PC-9 (cell line): ENCODE results near the gene REV3L. TPM values are rescaled to one million over a fixed set of nuclear protein-coding genes. Genes with fewer than 3 reads are reported as not detected.

Experiments
- BruUV-seq: library from RNA; stranded (reverse); fragments of 400-500 nt; replicated peaks from 2 replicates; lab custom pipeline; 2021; lab: Mats Ljungman, UMichigan
- CTCF ChIA-PET: fragments of 300-600 bp; sonication (Branson Sonifier 250); formaldehyde crosslinking; loops from one replicate; lab custom pipeline; 2022; ENCODE audit warnings: antibody characterized with exemption; lab: Charles Lee
- POLR2A ChIA-PET: fragments of 300-600 bp; sonication (Branson Sonifier 250); formaldehyde crosslinking; loops from one replicate; lab custom pipeline; 2022; ENCODE audit warnings: antibody characterized with exemption; ENCODE audit not compliant: unreplicated experiment; lab: Charles Lee
- DNase-seq, 2 experiments: peaks; one replicate each; pipeline versions ENCODE4 v3.0.0 to v3.0.0-alpha.2; 2015 to 2022; ENCODE audit warnings: mixed read lengths in 1 of 2
- H2AFZ ChIP-seq: fragments of 200-600 bp; sonication (generic); 2 replicates; pipeline ENCODE4 v1.8.1; 2017; ENCODE audit warnings: antibody characterized with exemption
- H3F3A ChIP-seq: fragments of 200-600 bp; sonication (generic); 2 replicates; pipeline ENCODE4 v1.8.1; 2017; ENCODE audit warnings: antibody characterized with exemption, mild to moderate bottlenecking, low read depth; ENCODE audit not compliant: insufficient read depth
- H3K27ac ChIP-seq: fragments of 200-600 bp; sonication (generic); 2 replicates; pipeline ENCODE4 v1.6.1; 2016; ENCODE audit warnings: mixed run types
- H3K27me3 ChIP-seq: fragments of 200-600 bp; sonication (generic); 2 replicates; pipeline ENCODE4 v1.6.1; 2016; ENCODE audit warnings: low read depth, mixed run types; ENCODE audit not compliant: insufficient read depth
- H3K36me3 ChIP-seq: fragments of 200-600 bp; sonication (generic); 2 replicates; pipeline ENCODE4 v1.6.1; 2016; ENCODE audit warnings: low read depth, mixed run types
- H3K4me1 ChIP-seq: fragments of 200-600 bp; sonication (generic); replicated peaks from 2 replicates; pipeline ENCODE4 v1.6.1; 2016; ENCODE audit warnings: mixed run types; ENCODE audit not compliant: insufficient read depth
- H3K4me2 ChIP-seq: fragments of 200-600 bp; sonication (generic); 2 replicates; pipeline ENCODE4 v1.6.1; 2017; ENCODE audit warnings: mixed run types
- H3K4me3 ChIP-seq: fragments of 200-600 bp; sonication (generic); 2 replicates; pipeline ENCODE4 v1.6.1; 2016; ENCODE audit warnings: mixed run types
- H3K79me2 ChIP-seq: fragments of 200-600 bp; sonication (generic); 2 replicates; pipeline ENCODE4 v1.6.1; 2017; ENCODE audit warnings: low read depth, mixed run types
- H3K9me2 ChIP-seq: fragments of 200-600 bp; sonication (generic); 2 replicates; pipeline ENCODE4 v1.8.1; 2017; ENCODE audit warnings: mild to moderate bottlenecking; ENCODE audit not compliant: insufficient read depth
- H3K9me3 ChIP-seq: fragments of 200-600 bp; sonication (generic); 2 replicates; pipeline ENCODE4 v1.8.1; 2016; ENCODE audit warnings: low read depth; ENCODE audit not compliant: insufficient read depth
- H4K20me1 ChIP-seq: fragments of 200-600 bp; sonication (generic); 2 replicates; pipeline ENCODE4 v1.8.1; 2017; ENCODE audit not compliant: insufficient read depth
- CTCF ChIP-seq: fragments of 200-600 bp; sonication (generic); conservative IDR thresholded peaks from 2 replicates; pipeline ENCODE4 v1.6.1; 2017; ENCODE audit warnings: mixed run types, antibody characterized with exemption, mild to moderate bottlenecking, moderate library complexity
- EZH2 ChIP-seq: fragments of 200-600 bp; sonication (generic); IDR thresholded peaks from 2 replicates; pipeline ENCODE4 v1.8.0; 2017; ENCODE audit warnings: antibody characterized with exemption, low read depth
- intact Hi-C: fragments of 100-400 bp; cut with micrococcal nuclease; formaldehyde crosslinking; loops from one replicate; pipeline ENCODE4 v1.10.0; 2022; ENCODE audit not compliant: unreplicated experiment
- total RNA-seq: library from RNA; stranded (reverse); gene quantifications from 2 replicates; pipeline ENCODE4 v1.2.3, GENCODE V29; 2021

The REV3L gene
- total RNA-seq, 1 experiment from 2014 or later, result 22.9 TPM

- Histone ChIP-seq H4K20me1 (no peaks in the 10 kb centered on the region), H3F3A (no peaks in the 10 kb centered on the region), H3K27me3 (no peaks in the 10 kb centered on the region), H3K9me3 (no peaks in the 10 kb centered on the region), H3K4me2 (no peak overlapping the region), H3K79me2 (peaks cover 20% of the 10 kb centered on the region; the same call in 1 of the 2 replicates), H2AFZ (no peak overlapping the region), H3K4me3 (no peak overlapping the region), H3K9me2 (no peaks in the 10 kb centered on the region), H3K36me3 (no peaks in the 10 kb centered on the region), H3K4me1 (no peaks in the 10 kb centered on the region), H3K27ac (no peak overlapping the region)
- BruUV-seq, result no TSS peak
- ChIA-PET CTCF (no interaction called here), POLR2A (no interaction called here)
- no peak for DNase-seq
- TF ChIP-seq CTCF (no peak), EZH2 (no peak)
- intact Hi-C loops, result no loop called here
Measured at GRCh38 chr6:111447051-111447450, 36.0 kb downstream of the REV3L start.

- Histone ChIP-seq H2AFZ (no peak overlapping the region), H3K27ac (no peak overlapping the region), H3K9me3 (no peaks in the 10 kb centered on the region), H3K36me3 (no peaks in the 10 kb centered on the region), H4K20me1 (no peaks in the 10 kb centered on the region), H3K4me2 (no peak overlapping the region), H3K9me2 (no peaks in the 10 kb centered on the region), H3K79me2 (peaks cover 10% of the 10 kb centered on the region; the same call in 1 of the 2 replicates), H3K27me3 (no peaks in the 10 kb centered on the region), H3K4me3 (no peak overlapping the region), H3F3A (no peaks in the 10 kb centered on the region), H3K4me1 (no peaks in the 10 kb centered on the region)
- intact Hi-C loops, result no loop called here
- no peak for DNase-seq
- BruUV-seq, result no TSS peak
- ChIA-PET POLR2A (no interaction called here), CTCF (no interaction called here)
- TF ChIP-seq EZH2, result no peak
- no peak for TF ChIP-seq CTCF
Measured at GRCh38 chr6:111445861-111446267, 37.2 kb downstream of the REV3L start.

GRCh38 chr6:111444794-111445193 is 38.2 kb downstream of the REV3L start:
- H3K79me2 ChIP-seq, result 0 out of 2 replicates have a peak, but pooled peaks cover 9% of the 10 kb centered on the region
- intact Hi-C loops, result no loop called here
- no peak for TF ChIP-seq CTCF
- TF ChIP-seq EZH2, result no peak
- H3K9me3 ChIP-seq, result no peaks in the 10 kb centered on the region
- no TSS peak for BruUV-seq
- H3K27ac ChIP-seq, result no peak overlapping the region
- no peak overlapping the region for H3K4me2 ChIP-seq
- H2AFZ ChIP-seq, result no peak overlapping the region
- no peaks in the 10 kb centered on the region for H3K36me3 ChIP-seq
- POLR2A ChIA-PET, result no interaction called here
- no peaks in the 10 kb centered on the region for H3K27me3 ChIP-seq
- no peaks in the 10 kb centered on the region for H3K4me1 ChIP-seq
- H3K4me3 ChIP-seq, result no peak overlapping the region
- DNase-seq, result no peak
- CTCF ChIA-PET, result no interaction called here
- H3K9me2 ChIP-seq, result no peaks in the 10 kb centered on the region
- no peaks in the 10 kb centered on the region for H3F3A ChIP-seq
- H4K20me1 ChIP-seq, result no peaks in the 10 kb centered on the region
